HEK293 (cell line): ENCODE results near the gene XIRP2.

ENCODE experiments used
- EGR2 ChIP-seq: fragments of 450-650 bp; formaldehyde crosslinking; IDR thresholded peaks from 2 replicates; pipeline ENCODE4 v1.5.1; 2016; ENCODE audit warnings: low read depth, missing biosample characterization, missing genetic modification characterization
- KLF1 ChIP-seq: fragments of 450-650 bp; formaldehyde crosslinking; IDR thresholded peaks from 2 replicates; pipeline ENCODE4 v1.5.1; 2016; ENCODE audit warnings: missing biosample characterization, missing genetic modification characterization
- KLF16 ChIP-seq: fragments of 450-650 bp; formaldehyde crosslinking; IDR thresholded peaks from 2 replicates; pipeline ENCODE4 v1.5.1; 2017; ENCODE audit warnings: missing biosample characterization, missing genetic modification characterization
- SP2 ChIP-seq: fragments of 450-650 bp; formaldehyde crosslinking; IDR thresholded peaks from 2 replicates; pipeline ENCODE4 v1.5.1; 2016; ENCODE audit warnings: missing biosample characterization, missing genetic modification characterization
- ZBTB7A ChIP-seq: fragments of 450-650 bp; formaldehyde crosslinking; IDR thresholded peaks from 2 replicates; pipeline ENCODE4 v1.5.1; 2016; ENCODE audit warnings: low read depth, missing biosample characterization, missing genetic modification characterization
- ZNF24 ChIP-seq: fragments of 450-650 bp; formaldehyde crosslinking; IDR thresholded peaks from 2 replicates; pipeline ENCODE4 v1.5.1; 2016; ENCODE audit warnings: missing biosample characterization, missing genetic modification characterization
- ZNF548 ChIP-seq: fragments of 450-650 bp; formaldehyde crosslinking; IDR thresholded peaks from 2 replicates; pipeline ENCODE4 v1.5.1; 2016; ENCODE audit warnings: missing biosample characterization, missing genetic modification characterization
- TF ChIP-seq, protein P1 (sequence below): fragments of 450-650 bp; formaldehyde crosslinking; IDR thresholded peaks from 2 replicates; pipeline ENCODE4 v1.5.1; 2016; ENCODE audit warnings: missing biosample characterization, missing genetic modification characterization, low read depth
- TF ChIP-seq, protein P2 (sequence below): fragments of 450-650 bp; formaldehyde crosslinking; IDR thresholded peaks from 2 replicates; pipeline ENCODE4 v1.5.1; 2016; ENCODE audit warnings: missing biosample characterization, missing genetic modification characterization

DNA sequence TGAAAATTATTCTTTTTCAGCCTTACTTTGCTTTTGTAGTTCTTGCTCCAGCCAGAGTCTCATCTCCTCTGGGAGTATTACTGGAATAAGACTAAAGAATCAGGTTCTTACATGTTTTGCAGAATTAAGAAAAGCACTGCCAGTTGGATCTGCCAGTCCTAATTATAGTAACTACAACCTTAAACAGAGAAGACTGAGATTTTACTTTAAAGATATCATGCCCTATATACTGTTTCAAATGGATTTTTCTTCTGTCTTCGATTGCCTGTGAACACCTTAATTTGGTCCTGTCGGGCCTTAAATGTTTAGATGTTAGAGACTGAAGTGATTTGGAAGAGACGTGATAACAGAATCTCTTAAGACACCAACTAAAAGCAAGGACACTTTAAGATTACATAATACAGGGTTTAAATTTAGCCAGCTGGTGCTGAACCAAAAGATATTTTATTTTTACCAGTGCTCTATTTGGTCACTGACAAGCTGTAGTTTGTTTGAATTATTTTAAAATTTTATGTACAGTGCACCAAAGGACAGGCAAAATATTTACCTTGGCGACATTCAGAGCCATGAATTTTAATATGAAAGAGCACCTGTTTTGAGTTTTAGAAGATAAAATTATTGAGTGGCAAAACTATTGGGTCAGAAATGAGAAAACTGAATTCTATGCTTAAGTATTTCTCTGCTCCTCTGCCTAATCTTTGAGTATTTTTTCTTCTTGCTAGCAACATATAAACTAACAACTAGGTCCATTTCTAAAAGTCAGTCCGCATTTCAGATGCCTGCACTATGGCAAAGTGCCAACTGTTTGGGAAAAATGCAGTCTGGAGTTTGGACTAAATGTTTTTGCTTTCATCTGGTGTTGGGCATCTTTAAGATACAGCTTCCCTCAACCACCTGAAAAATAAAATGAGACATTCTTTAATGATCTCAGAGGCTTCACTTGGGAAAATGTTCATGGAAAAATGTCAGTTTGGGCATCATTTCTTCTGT is 300.0 kb downstream of the XIRP2 start:
- TF ChIP-seq, protein P1, sequence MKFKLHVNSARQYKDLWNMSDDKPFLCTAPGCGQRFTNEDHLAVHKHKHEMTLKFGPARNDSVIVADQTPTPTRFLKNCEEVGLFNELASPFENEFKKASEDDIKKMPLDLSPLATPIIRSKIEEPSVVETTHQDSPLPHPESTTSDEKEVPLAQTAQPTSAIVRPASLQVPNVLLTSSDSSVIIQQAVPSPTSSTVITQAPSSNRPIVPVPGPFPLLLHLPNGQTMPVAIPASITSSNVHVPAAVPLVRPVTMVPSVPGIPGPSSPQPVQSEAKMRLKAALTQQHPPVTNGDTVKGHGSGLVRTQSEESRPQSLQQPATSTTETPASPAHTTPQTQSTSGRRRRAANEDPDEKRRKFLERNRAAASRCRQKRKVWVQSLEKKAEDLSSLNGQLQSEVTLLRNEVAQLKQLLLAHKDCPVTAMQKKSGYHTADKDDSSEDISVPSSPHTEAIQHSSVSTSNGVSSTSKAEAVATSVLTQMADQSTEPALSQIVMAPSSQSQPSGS (tag by site-specific recombination) = no peak
- TF ChIP-seq, protein P2, sequence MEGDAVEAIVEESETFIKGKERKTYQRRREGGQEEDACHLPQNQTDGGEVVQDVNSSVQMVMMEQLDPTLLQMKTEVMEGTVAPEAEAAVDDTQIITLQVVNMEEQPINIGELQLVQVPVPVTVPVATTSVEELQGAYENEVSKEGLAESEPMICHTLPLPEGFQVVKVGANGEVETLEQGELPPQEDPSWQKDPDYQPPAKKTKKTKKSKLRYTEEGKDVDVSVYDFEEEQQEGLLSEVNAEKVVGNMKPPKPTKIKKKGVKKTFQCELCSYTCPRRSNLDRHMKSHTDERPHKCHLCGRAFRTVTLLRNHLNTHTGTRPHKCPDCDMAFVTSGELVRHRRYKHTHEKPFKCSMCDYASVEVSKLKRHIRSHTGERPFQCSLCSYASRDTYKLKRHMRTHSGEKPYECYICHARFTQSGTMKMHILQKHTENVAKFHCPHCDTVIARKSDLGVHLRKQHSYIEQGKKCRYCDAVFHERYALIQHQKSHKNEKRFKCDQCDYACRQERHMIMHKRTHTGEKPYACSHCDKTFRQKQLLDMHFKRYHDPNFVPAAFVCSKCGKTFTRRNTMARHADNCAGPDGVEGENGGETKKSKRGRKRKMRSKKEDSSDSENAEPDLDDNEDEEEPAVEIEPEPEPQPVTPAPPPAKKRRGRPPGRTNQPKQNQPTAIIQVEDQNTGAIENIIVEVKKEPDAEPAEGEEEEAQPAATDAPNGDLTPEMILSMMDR (tag by site-specific recombination) = no peak
- TF ChIP-seq EGR2 (tag by site-specific recombination) = no peak
- no peak for TF ChIP-seq ZNF24 (tag by site-specific recombination)
- no peak for TF ChIP-seq KLF16 (tag by site-specific recombination)
- no peak for TF ChIP-seq ZBTB7A
- no peak for TF ChIP-seq KLF1 (tag by site-specific recombination)
- TF ChIP-seq ZNF548 (tag by site-specific recombination) = no peak
- no peak for TF ChIP-seq SP2 (tag by site-specific recombination)
